Endothelial cell of umbilical vein (primary cell): ENCODE data around the gene LDHAL6B.

Experiments
- EZH2 ChIP-seq: IDR thresholded peaks from 2 replicates; pipeline ENCODE4 v1.6.1; 2012; ENCODE audit warnings: borderline replicate concordance, low read depth, mild to moderate bottlenecking, moderate library complexity, low read length, inconsistent platforms; ENCODE audit not compliant: severe bottlenecking
- FOS ChIP-seq: IDR thresholded peaks from 2 replicates; pipeline ENCODE4 v1.6.1; 2011; ENCODE audit warnings: mild to moderate bottlenecking, low read length, moderate library complexity, borderline replicate concordance; ENCODE audit not compliant: insufficient read depth
- GATA2 ChIP-seq: IDR thresholded peaks from 2 replicates; pipeline ENCODE4 v1.7.0; 2011; ENCODE audit warnings: low read depth, mild to moderate bottlenecking, moderate library complexity, mixed read lengths, low read length; ENCODE audit not compliant: insufficient read length, insufficient read depth
- POLR2A ChIP-seq: IDR thresholded peaks from 2 replicates; pipeline ENCODE4 v1.6.1; 2012; ENCODE audit warnings: low read depth, mild to moderate bottlenecking, control low read depth, low read length
- TF ChIP-seq, protein P1 (sequence below), 2 donors: IDR thresholded peaks; 1 replicate in 1 of 2; 2 replicates in 1 of 2; pipeline ENCODE4 v1.5.1; 2011; ENCODE audit warnings: low read length in 2 of 2, mild to moderate bottlenecking in 2 of 2, moderate library complexity in 2 of 2, control low read depth in 1 of 2, inconsistent platforms in 1 of 2, low read depth in 1 of 2; ENCODE audit not compliant: insufficient read depth in 1 of 2; ENCODE audit errors: extremely low read depth in 1 of 2
- TF ChIP-seq, protein P2 (sequence below): IDR thresholded peaks from 2 replicates; pipeline ENCODE4 v1.6.1; 2011; ENCODE audit not compliant: insufficient read depth, insufficient read length

DNA sequence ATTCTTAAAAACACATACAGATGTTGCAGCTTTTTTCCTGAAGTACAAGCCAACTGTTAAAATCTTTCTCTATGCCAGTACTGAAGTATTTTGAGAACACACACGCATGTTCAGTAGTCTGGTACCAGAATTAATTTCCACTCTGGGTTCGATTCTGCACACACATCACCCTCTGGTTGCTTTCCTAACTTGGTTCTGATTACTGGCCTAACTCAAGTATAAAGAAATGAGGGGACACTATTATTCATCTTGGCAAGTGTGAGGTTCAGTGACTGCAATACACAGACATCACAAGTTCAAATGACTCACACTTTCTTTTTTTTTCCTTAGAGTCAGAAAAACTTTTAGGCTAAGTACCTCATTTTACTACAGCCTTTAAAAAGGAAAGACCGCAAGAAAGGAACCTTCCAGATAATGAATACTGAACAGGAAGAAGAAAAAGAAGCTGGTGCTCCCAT lies 37.4 kb upstream of the LDHAL6B start:
- TF ChIP-seq POLR2A (no peak), EZH2 (no peak), GATA2 (no peak), FOS (peak; percentile 68)
- TF ChIP-seq, protein P1, sequence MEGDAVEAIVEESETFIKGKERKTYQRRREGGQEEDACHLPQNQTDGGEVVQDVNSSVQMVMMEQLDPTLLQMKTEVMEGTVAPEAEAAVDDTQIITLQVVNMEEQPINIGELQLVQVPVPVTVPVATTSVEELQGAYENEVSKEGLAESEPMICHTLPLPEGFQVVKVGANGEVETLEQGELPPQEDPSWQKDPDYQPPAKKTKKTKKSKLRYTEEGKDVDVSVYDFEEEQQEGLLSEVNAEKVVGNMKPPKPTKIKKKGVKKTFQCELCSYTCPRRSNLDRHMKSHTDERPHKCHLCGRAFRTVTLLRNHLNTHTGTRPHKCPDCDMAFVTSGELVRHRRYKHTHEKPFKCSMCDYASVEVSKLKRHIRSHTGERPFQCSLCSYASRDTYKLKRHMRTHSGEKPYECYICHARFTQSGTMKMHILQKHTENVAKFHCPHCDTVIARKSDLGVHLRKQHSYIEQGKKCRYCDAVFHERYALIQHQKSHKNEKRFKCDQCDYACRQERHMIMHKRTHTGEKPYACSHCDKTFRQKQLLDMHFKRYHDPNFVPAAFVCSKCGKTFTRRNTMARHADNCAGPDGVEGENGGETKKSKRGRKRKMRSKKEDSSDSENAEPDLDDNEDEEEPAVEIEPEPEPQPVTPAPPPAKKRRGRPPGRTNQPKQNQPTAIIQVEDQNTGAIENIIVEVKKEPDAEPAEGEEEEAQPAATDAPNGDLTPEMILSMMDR (IDR thresholded peaks at IDR 0.05; ENCODE audit: extremely low read depth in 1 of 2, insufficient read depth in 1 of 2, low read depth in 1 of 2, low read length in 2 of 2): no peak
- TF ChIP-seq, protein P2, sequence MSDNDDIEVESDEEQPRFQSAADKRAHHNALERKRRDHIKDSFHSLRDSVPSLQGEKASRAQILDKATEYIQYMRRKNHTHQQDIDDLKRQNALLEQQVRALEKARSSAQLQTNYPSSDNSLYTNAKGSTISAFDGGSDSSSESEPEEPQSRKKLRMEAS: no peak
